ENCODE data around the gene C1S.

DNA sequence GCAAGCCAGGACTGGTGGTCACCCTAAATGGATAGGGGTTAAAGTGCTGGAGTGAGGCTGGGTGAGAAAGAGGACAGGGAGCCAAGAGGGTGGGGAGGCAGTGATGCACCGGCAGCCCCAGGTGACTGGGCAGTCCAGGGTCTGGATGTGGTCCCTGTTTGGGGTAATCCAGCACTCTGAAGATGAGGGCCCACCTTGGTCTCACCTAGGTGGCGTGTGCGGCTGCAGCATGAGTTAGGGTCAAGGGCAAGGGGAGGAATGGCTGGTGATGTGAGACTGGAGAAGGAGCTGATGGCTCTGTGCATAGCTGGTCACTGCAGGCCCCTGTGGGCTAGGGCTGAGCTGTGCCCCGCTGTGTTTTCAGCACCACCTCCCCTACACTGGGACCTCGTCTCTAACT lies 50.1 kb downstream of the C1S start:
- TF ChIP-seq POLR2A (IDR thresholded peaks at IDR 0.05) = no peak
- TF ChIP-seq, protein P1, sequence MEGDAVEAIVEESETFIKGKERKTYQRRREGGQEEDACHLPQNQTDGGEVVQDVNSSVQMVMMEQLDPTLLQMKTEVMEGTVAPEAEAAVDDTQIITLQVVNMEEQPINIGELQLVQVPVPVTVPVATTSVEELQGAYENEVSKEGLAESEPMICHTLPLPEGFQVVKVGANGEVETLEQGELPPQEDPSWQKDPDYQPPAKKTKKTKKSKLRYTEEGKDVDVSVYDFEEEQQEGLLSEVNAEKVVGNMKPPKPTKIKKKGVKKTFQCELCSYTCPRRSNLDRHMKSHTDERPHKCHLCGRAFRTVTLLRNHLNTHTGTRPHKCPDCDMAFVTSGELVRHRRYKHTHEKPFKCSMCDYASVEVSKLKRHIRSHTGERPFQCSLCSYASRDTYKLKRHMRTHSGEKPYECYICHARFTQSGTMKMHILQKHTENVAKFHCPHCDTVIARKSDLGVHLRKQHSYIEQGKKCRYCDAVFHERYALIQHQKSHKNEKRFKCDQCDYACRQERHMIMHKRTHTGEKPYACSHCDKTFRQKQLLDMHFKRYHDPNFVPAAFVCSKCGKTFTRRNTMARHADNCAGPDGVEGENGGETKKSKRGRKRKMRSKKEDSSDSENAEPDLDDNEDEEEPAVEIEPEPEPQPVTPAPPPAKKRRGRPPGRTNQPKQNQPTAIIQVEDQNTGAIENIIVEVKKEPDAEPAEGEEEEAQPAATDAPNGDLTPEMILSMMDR (IDR thresholded peaks at IDR 0.05) = no peak

All from stomach (tissue), 4 donors.